NCI-H1417 treated with DMSO at 0.1 percent for 48 hours (cell line): ENCODE results near the gene DDX42.

ENCODE experiments used
- DNase-seq: peaks from one replicate; lab custom pipeline; 2025; lab: John Stamatoyannopoulos, UW

Gene DDX42

DNA sequence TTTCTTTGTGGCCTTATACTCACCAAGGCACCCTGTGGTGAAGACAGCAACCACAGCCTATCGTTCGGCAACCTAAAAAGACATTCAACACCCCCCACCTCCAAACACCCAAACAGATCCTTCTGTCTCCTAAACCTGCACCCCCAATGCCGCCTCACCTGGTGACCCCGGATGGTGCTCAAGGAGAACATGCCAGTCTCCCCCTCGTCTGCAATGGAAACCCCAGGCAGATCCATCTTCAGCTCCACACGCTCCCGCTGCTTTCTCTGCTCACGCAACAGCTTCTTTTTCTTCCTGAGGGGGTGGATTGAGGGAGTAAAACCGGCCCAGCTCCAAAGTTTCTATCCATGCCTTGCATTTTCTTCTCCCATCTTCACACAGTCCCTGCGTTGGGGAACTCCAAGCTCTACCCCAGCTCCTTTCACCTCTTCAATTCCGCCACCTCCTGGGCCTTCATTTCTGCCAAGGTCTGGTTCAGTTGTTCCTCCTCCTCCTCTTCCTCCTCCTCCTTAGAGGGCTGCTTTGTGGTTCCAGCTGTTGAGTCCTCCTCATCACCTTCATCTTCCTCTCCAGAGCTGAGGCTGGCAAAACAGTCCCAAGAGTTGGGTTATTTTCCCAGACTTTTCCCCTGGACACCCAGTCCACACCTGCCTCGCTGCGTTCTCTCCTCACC, 49.8 kb downstream of the DDX42 start:
- DNase-seq = no peak

DNA sequence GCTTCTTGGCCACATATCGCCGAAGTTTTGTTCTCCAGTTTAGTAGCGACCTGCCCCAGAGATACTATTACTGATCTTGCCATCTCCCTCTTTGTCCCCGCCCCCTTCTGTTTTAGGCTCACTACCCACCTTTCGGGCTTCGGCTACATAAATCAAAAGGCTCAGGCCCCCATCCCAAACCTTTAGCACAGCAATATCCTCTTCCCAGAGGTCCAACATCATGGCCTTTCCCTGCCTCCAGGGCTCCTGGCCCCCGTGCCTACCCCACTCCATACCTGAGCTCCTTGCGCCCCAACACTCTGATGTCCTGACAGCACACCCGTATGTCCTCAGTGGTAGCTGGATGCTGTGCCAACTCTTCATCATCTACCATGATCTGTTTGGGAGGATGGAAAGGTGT, 50.4 kb downstream of the DDX42 start:
- no peak for DNase-seq

DNA sequence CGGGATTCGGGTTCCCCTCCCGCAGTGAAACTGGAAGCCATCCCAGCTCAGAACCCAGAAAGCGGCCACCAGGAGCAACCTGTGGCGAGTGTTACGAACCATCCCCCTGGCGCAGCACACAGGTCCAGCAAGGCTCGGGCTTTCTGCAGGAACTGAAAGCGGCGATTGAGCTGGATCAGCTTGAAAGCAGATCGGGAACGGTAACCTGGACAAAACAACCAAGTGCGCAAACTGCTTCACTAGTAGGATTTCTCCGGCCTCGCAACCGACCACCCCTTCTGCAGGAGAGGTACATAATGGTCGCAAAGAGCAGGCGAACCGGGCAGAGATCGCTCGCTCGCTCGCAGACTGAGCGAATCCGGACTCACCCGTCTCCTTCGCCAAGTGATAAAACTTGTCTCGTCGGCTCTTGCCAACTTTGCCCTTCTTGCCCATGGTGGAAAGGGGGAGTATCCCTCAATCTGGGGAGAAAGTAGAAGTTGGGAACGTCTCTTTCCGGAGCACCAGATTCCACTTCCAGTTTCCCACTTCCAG, 52.6 kb downstream of the DDX42 start:
- DNase-seq = no peak

DNA sequence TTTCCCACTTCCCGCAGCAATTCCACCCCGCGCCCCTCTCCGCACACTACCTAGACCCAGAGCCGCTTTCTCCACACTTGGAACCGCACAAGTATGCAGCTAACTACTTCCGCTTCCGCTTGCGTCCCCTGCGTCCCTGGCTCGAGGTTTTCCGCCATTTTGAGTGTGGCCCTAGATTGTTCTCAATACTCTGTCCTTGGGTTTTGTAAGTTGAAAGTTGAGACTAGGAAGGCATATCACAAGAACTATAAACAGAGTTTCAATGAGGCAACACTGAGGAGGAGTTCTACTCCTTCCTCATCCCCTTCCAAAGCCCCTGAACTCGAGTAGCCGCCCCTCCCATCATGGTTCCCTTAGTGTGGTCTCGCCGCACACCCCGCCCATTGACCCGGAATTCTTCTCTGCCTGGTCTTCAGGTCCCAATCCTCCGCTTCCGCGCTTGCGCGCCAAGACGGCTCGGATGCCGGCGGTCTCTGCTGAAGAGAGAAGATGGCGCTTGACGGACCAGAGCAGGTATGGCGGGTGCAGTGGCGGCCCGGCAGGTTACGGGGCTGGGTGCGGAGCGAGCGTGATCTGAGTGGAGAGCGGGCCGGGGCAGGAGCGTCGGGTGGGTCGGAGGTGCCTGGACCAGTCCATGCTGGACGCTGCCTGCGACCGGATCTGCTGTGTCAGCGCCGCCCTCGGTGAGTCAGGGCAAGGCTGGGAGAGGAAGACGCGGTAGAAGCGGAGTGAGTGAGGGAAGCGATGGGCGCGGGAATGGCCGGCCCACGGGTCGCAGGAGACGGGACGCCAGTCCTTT, 53.2 kb downstream of the DDX42 start, which contains the start of the genes FTSJ3 and PSMC5:
FTSJ3 (minus strand) TSS at position 662 of the 799 bp plus-strand sequence. CDS start 761 bp downstream, outside the sequence.
PSMC5 (plus strand) TSS at position 430 of the 799 bp plus-strand sequence; CDS start at position 490, 60 bp downstream.
- DNase-seq = peak; percentile 84

DNA sequence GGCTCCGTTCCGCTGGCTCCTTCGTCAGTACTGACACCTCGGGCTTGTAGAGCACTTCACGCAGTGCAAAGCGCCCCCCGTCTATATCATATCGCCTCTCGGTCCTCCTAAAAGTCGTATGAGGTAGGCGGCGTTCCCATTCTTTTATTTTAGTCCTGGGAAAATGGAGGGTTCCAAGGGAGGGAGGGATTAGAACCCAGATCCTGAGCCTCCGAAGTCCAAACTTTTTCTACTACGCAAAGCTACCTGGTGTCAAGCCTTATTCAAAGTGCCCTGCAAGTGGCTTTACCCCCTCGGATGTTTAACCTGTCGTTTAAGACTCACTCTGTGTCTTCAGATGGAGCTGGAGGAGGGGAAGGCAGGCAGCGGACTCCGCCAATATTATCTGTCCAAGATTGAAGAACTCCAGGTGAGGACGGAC, 53.8 kb downstream of the DDX42 start:
- no peak for DNase-seq

DNA sequence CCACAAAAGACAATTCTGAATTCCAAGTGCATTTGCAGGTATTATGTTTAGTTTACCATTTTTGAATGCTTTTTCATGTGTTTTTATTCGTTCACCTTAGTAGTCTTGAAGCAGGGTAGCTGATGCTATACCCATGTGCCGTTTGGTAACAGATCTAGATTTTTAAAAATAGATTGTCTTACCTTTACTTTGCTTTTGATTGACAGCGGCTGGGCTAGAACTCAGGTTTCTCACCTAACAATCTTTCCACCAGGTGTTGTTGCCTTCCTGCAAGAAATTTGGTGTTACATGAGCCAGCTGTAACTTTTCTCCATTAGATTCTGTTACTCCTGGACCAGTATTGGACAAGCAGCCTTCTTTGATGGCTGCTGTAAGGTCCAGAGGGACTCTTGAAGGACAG, 55.0 kb downstream of the DDX42 start:
- no peak for DNase-seq

DNA sequence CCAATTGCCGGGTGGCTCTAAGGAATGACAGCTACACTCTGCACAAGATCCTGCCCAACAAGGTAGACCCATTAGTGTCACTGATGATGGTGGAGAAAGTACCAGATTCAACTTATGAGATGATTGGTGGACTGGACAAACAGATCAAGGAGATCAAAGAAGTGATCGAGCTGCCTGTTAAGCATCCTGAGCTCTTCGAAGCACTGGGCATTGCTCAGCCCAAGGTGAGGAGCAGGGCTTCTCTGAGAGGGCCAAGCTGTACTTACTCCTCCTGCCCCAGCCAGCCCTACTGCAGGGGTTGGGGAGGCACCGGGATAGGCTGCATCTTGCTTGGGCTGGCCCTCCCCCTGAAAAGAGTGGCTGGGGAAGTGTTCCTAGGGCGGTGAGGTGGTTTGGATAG, 56.3 kb downstream of the DDX42 start:
- no peak for DNase-seq

DNA sequence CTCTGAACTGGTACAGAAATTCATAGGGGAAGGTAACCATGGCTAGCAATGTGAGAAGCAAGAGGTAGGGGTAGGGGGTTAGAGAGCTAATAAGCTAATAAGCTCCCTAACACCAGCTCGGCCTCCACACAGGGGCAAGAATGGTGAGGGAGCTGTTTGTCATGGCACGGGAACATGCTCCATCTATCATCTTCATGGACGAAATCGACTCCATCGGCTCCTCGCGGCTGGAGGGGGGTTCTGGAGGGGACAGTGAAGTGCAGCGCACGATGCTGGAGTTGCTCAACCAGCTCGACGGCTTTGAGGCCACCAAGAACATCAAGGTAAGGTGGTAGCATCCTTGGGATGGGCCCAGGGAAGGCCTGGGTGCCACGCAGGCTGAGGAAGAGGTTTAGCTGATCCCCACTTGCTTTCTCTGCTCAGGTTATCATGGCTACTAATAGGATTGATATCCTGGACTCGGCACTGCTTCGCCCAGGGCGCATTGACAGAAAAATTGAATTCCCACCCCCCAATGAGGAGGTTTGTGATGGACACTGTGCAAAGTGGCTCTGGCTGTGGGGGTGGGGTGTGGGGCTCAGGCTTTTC, 57.0 kb downstream of the DDX42 start:
- no peak for DNase-seq

DNA sequence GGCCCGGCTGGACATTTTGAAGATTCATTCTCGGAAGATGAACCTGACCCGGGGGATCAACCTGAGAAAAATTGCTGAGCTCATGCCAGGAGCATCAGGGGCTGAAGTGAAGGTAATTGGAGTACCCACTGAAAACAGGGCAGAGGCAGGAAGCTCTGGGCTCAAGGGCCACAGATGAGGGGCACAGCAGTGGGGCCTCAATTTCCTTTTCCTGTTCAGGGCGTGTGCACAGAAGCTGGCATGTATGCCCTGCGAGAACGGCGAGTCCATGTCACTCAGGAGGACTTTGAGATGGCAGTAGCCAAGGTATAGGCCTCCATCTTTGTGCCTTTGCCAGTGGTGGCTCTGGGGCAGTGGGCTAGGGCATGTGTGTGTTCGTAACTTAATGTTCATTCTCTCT, 57.5 kb downstream of the DDX42 start:
- no peak for DNase-seq

DNA sequence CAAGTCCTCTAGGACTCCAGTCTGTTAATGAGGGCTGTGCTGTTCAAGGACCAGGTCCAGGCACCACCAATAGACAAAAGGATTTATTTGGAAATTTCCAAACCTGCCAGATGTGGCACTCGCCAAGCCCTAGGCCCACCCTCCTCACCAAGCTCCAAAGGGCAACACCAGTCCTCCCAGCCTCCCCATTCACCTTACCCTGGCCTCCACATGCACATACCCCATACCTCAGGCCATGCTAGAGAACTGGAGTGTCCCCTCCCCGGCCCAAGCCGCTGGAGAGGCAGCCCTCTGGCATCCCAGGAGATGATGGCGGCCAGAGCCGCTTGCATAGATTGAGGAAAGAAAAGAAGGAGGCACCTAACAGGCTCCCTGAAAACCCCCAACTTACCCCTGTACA, 58.0 kb downstream of the DDX42 start:
- no peak for DNase-seq

DNA sequence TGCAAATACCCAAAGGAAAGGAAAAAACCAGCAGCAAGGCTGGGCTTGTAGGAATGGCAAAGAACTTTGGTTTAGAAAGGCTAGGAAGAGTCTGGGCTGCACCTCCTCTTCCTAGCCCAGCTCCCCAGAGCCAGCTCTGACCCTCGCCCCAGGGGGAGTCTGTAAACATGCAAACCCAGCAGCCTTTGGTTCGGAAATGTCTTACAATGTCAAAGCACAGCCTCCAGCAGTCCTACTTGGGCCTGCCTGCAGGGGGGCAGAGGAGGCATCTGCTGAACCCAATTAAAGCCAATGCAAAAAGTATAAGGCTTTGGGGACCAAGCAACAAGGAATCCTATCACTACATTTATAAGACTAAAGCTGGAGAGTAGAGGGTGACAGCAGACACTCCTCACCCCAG, 58.5 kb downstream of the DDX42 start:
- no peak for DNase-seq

DNA sequence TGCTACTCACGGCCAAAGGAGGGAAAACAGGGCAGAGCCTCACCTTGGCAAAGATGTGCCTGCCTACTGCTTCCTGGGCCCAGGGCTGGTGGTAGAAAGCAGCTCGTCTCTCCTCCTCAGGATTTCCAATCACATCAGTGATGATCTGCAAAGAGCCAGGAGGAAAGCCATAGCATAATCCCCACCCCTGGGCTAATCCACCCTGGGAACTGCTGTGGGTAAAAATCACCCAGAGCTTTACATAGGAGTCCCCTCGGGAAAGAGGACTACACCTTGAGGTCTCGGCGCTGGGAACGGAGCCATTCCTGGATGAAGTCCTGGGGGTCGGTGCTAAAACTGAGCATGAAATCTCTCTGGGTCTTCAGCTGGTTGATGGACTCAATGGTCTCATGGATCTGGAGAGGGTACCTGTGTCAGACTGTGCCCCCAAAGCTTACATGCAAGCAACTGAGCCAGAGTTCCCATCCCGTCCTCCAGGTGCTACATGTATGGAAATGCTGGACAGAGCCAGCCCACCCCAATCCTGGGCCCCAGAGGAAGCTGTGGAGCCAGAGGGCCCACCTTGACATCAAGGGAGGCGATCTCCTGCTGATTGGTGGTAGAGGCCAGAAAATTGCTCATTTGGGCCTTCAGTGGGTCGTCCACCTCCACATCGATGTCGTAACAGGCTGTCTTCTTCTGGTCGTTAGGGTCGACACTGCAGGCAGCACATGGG, 59.2 kb downstream of the DDX42 start:
- no peak for DNase-seq

DNA sequence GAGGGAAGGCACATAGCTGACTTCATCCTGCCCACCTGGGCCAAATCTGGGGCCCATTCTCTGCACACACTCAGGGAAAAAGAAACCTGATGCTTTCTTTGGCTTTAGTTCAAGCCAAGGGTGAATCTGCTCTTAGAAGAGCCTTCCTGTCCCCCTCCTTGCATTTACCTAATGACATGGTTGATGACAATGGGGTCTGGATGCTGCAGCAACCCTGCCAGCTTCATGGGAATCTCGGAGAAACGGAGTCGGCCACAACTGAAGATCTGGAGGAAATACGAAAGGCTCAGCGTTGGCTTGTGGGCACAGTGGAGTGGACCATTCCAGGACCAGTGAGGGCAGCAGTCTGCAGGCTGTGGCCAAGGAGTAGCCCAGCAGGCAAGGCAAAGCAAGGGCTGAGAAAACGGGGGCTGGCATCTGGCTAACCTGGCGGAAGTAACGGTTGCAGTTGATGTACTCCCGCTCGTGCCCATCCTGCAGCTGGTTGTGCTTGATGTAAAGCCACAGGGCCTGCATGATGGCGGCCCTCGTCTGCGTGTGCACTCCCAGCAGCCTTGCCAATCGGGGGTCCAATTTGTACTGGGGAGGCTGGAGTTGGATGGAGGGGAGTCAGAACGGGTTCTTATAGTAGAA, 59.9 kb downstream of the DDX42 start:
- DNase-seq = no peak

DNA sequence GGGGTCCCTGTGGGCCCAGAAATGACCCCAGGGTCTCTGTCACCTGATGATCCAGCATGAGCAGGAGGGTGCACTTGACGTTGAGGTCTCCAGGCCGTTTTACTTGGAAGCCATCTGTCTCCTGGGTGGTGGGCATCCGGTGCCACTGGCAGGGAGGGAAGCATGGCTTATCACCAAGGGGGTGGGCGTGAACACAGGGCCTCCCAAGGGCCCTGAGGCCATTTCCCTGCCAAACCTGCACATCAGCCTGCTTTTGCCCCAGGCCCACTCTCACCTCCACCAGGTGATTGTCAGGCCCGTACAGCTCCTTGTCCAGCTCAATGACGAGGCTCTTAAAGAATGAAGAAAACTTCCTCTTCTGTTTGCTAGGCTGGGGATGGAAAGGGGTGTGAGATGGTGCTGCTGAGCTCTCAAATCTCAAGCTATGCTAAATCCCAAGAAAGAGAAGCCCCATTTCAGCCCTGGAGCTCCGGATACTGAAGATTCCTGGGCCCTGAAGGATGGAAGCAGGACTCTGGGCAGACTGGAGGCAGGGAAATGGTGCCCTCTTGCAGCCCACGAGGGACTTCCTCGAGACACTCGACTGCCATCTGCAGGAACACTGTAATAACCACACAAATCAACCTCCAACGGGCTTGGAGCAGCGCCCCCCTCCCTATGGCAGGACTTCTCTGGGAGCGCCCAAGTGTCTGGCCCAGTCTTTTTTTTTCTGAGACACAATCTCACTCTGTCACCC, 60.6 kb downstream of the DDX42 start:
- DNase-seq = no peak

DNA sequence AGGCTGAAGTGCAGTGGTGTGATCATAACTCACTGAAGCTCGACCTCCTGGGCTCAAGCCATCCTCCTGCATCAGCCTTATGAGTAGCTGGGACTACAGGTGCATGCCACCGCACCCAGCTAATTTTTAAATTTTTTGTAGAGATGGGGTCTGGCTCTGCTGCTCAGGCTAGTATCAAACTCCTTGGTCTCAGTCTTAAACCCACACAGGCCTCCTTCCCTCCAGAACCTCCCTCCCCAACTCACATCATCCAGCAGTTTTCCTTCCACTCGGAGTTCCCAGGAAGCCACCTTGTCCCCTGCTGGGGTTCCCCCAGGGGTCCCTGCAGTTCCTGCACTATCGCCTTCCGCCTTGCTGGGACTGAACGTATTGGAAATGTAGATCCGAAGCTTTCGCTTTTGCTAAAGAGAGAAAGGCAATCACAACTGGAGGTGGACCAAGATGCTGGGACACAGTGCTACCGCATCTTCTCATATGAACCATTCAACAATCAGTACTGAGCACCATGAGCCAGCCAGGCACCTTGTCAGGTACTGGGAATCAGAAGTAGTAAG, 61.3 kb downstream of the DDX42 start:
- no peak for DNase-seq

DNA sequence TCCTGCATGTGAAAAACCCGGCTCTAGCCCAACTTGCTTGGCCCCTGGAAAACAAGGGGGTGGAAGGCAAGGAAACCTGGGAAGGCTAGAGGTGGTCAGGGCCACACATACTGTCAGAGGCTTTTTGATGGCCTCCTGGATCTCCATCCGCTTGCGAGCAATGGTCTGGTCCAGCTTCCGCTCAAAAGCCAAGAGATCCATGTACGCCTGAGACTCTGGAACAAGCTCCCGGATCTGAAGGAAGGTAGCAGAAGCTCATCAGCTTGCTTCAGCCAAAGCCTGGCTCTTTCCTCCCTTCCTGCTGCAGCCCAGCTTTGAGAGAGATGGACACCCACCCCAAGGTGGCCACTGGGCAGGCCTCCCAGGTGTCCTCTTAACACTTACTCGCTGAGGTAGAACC, 62.8 kb downstream of the DDX42 start:
- no peak for DNase-seq

DNA sequence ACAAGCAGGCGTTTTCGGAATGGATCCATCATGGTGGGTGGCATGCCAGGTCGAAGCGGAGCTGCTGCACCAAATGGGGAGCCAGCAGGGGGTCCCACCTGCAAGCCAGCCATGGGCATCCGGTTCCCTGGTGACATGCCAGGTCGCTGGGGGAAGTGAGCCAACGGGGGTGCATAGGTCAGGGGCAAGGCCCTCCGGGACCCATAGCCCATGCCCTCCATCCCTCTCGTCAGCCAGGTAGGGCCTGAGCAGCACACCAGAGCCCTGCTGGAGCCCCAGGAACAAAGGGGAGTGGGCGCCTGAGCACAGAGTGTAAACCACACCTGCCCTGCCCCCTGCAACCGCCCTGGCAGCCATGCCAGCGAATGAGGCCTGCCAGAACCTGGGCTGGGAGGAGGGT, 63.5 kb downstream of the DDX42 start:
- DNase-seq = no peak

DNA sequence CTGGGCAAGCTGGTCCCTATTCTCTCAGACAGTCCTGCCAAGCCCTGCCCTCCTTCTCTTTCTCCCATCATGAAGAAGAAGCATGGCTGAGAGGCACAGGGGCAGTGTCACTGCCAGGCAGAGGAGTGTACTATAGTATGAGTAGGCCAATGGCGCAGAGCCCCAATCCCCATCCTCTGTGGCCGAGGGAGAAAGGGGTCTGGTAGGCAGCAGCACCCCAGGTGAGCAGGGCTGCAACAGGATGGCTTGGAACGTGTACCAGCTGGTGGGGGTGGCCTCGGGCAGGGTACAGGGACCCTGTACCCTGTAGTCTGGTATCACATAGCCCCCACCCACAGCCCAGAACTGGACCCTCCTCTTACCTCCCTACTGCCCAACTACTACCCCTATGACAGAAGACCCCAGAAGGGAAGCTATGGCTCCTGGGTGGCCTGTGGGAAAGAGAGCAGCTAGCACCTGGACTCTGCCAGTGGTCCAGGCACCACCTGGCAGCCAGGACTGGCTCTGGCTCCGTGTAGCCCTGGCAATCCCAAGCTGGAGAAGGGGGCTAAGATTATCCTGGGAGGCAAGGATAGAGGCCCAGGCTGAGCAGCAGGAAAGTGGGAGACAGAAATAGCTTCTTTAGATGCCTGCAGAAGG, 64.1 kb downstream of the DDX42 start:
- no peak for DNase-seq

DNA sequence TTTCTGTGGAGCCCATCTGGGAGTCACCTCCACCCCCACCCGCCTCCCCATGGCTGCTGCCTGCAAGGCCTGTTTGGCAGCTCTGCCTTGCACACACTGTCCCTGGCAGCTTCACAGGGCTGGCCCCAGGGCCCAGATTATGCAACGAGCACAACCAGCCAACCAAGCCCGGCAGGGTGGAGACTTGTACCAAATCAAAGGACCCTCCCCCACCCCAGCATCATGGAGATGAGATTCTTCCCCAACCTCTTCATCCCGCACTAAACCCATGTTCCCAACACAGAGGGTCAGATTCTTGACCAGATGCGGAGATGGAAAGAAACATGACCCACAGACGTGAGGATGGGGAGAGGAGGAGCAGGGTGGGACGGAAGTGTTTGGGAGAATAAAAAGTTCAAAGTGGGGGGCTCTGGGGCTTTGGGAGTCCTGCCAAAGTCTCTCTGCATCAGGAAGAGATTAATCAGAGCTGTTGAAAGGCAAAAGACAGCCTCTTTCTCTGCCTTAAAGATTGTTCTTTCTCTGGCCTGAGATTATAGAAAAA, 64.7 kb downstream of the DDX42 start:
- no peak for DNase-seq
